Measurements from ENCODE around the gene LUZP2.

LUZP2 gene

DNA sequence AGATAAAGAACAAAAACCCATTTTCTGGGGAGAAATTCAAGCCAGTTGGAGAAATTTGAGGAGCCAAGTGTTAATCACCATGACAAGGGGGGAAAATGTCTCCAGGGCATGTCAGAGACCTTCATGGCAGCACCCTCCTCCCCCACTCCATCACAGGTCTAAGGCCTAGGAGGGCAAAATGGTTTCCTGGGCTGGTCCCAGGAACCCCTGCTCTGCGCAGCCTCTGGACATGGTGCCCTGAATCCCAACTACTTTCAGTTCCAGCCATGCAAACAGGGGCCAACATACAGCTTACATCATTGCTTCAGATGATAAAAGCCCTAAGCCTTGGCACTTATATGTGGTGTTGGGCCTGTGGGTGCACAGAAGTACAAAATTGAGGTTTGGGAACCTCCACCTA, 167.5 kb downstream of the LUZP2 start:
- TF ChIP-seq, protein P1, sequence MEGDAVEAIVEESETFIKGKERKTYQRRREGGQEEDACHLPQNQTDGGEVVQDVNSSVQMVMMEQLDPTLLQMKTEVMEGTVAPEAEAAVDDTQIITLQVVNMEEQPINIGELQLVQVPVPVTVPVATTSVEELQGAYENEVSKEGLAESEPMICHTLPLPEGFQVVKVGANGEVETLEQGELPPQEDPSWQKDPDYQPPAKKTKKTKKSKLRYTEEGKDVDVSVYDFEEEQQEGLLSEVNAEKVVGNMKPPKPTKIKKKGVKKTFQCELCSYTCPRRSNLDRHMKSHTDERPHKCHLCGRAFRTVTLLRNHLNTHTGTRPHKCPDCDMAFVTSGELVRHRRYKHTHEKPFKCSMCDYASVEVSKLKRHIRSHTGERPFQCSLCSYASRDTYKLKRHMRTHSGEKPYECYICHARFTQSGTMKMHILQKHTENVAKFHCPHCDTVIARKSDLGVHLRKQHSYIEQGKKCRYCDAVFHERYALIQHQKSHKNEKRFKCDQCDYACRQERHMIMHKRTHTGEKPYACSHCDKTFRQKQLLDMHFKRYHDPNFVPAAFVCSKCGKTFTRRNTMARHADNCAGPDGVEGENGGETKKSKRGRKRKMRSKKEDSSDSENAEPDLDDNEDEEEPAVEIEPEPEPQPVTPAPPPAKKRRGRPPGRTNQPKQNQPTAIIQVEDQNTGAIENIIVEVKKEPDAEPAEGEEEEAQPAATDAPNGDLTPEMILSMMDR (IDR thresholded peaks at IDR 0.05; ENCODE audit: borderline replicate concordance, insufficient read depth, low read depth, low read length), result no peak
- no peak overlapping the region for H3K4me3 ChIP-seq (ENCODE audit: low read depth, low read length)

DNA sequence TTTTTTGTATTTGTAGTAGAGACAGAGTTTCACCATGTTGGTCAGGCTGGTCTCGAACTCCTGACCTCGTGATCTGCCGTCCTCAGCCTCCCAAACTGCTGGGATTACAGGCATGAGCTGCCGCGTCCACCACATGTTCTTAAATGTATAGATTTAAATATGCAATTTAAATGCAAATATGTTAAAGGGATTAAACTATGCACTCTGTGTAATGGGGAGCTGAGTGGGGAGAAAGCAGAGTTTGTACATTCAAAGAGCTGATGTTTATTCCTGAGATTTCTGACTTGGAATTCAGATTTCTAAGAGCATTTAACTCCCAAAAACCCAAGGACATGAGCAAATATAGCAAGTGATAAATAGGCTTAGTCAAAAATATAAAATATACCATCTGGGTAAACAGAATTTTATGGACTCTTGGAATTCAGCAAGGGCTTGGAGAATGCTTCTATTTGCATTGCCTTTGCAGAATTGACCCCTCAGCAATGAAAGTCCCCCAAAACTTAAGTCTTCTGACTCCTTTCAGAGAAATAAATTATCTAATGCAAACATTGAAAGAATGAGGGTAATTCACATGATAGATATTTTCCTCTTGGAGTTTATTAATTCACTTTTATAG, 170.6 kb downstream of the LUZP2 start:
- TF ChIP-seq, protein P1 (IDR thresholded peaks at IDR 0.05; ENCODE audit: borderline replicate concordance, insufficient read depth, low read depth, low read length), result no peak
- no peak overlapping the region for H3K4me3 ChIP-seq (ENCODE audit: low read depth, low read length)

DNA sequence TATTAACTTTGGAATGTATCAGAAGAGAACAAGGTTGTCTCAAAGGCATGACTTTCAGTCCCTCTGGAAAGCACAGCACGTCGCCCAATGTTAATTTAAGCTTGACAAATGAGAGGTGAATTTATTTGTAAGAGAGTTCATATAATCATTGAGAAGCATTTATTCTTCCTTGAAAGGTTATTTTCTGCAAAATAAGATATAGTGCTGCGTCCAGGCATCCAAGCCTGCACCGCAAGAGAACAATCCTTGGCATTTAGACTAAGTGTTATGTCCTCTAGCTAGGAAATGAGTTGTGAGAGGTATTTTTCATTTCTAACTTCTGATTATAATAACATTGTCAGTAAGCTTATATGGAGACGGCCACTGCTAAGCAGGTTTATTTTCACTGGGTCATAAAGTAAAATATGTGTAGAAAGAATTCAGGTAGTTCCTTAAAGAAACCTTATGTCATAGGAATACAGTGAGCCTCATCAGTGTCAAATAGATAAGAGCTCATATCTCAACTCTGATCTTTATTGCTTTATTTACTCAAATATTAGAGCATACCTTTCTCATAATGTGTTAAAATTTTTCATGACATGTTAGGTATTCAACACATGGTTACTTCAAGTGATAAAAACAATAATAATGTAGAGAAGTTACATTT, 182.0 kb downstream of the LUZP2 start:
- no peak overlapping the region for H3K4me3 ChIP-seq (ENCODE audit: low read depth, low read length)
- TF ChIP-seq, protein P1 (IDR thresholded peaks at IDR 0.05; ENCODE audit: borderline replicate concordance, insufficient read depth, low read depth, low read length), result no peak

DNA sequence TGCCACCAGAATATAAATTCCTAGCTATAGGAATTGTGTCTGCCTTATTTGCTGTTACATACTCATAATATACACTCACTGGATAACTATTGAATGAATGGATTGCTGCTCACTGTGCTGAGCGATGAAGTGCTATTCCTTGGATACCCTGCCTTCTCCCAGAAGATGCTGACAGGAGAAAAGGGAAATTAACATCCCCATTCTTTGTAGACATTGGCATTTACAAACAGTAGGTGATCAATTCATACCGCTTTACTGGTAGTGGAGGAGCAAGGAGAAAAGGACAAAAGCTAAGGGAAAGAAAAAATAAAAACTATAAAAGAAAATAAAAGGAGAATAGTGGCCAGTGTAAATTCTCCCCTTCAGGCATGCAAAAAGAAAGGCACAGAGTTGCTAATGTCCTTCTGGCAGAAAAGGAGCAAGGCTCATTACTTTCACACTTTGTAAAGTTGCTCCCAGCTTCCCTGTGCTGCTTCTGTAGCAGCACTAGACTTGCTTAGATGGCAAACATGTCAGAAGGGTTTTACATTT, 183.0 kb downstream of the LUZP2 start:
- H3K4me3 ChIP-seq (ENCODE audit: low read depth, low read length), result no peak overlapping the region
- TF ChIP-seq, protein P1 (IDR thresholded peaks at IDR 0.05; ENCODE audit: borderline replicate concordance, insufficient read depth, low read depth, low read length), result no peak

DNA sequence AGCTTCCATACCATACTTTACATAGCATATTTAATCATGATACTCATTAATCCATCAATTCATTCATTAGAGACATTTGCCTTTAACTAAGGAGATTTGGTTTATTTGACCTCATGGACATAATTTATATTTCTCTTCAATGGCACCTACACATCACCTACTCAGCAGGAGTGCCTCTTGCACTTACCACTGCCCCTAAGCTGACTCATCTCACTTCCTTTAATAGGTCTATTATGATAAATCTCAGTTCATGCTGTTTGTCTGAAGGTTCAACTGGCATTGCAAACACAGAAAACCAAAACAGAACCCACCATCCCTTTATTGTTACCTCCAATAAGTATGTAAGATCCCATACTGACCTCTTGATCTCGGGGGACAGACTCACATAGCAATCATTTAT, 186.7 kb downstream of the LUZP2 start:
- TF ChIP-seq, protein P1 (IDR thresholded peaks at IDR 0.05; ENCODE audit: borderline replicate concordance, insufficient read depth, low read depth, low read length), result no peak
- no peak overlapping the region for H3K4me3 ChIP-seq (ENCODE audit: low read depth, low read length)

DNA sequence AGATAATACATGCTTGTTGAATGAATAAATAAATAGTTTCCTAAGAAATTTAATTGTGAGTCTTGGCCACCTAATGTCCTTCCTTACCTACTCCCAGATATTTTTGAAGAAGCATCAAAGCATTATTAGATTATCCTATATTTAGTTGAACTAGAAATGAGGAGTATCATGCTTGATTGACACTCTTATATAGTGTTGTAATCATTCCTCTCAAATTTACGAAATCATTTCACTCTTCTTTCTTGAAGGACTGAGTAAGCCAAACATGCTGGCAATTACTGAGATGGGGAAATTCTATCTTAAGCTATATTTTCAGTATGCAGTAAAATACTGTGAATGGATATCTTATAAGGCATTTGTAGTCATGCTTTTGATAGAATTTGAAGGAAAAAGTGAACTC, 189.0 kb downstream of the LUZP2 start:
- TF ChIP-seq, protein P1 (IDR thresholded peaks at IDR 0.05; ENCODE audit: borderline replicate concordance, insufficient read depth, low read depth, low read length), result no peak
- no peak overlapping the region for H3K4me3 ChIP-seq (ENCODE audit: low read depth, low read length)

Measured in GM12875 (cell line).